ENCODE results near the gene RASSF4.

DNA sequence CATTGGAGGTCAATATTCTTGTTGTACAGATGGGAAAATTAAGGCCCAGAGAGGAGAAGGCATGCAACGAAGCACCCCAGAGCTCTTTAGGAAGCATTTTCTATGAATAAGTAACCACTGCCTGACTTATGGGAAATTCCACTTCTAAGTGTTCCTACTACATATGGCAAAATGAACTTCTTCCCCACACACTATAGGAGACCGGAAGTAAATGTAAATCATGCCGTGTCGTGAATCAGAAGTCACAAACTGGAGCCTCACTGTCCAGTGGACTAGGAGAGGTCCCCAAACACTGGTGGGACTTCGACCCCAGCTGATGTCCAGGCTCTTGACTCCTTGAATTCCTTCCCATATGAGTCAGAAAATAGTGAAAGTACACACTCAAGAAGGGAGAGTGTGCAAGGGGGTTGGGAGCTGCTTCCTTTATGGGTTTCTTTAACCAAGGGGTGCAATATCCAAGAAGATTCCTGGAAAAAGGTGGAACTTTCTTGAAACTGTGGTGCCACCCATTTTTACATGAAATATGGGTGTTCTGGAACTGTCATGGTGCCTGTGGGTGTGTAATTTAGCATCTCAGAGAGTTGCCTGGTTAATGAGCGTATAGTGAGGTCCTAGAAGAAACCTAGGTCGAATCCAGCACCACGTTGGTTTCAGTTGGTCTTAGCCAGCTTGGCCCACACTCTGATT lies 6.7 kb downstream of the RASSF4 start:
- TF ChIP-seq, protein P1, sequence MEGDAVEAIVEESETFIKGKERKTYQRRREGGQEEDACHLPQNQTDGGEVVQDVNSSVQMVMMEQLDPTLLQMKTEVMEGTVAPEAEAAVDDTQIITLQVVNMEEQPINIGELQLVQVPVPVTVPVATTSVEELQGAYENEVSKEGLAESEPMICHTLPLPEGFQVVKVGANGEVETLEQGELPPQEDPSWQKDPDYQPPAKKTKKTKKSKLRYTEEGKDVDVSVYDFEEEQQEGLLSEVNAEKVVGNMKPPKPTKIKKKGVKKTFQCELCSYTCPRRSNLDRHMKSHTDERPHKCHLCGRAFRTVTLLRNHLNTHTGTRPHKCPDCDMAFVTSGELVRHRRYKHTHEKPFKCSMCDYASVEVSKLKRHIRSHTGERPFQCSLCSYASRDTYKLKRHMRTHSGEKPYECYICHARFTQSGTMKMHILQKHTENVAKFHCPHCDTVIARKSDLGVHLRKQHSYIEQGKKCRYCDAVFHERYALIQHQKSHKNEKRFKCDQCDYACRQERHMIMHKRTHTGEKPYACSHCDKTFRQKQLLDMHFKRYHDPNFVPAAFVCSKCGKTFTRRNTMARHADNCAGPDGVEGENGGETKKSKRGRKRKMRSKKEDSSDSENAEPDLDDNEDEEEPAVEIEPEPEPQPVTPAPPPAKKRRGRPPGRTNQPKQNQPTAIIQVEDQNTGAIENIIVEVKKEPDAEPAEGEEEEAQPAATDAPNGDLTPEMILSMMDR (IDR thresholded peaks at IDR 0.05; ENCODE audit: insufficient read depth, low read length): no peak
- TF ChIP-seq POLR2AphosphoS5 (IDR thresholded peaks at IDR 0.05; ENCODE audit: low read depth): no peak
